ENCODE data around the gene PLEKHM3.
"Not testable (repeated sequence)": the region's sequence is repeated elsewhere in the genome, so short reads cannot be mapped to it uniquely, and the experiment has no call there.

The PLEKHM3 gene

DNA sequence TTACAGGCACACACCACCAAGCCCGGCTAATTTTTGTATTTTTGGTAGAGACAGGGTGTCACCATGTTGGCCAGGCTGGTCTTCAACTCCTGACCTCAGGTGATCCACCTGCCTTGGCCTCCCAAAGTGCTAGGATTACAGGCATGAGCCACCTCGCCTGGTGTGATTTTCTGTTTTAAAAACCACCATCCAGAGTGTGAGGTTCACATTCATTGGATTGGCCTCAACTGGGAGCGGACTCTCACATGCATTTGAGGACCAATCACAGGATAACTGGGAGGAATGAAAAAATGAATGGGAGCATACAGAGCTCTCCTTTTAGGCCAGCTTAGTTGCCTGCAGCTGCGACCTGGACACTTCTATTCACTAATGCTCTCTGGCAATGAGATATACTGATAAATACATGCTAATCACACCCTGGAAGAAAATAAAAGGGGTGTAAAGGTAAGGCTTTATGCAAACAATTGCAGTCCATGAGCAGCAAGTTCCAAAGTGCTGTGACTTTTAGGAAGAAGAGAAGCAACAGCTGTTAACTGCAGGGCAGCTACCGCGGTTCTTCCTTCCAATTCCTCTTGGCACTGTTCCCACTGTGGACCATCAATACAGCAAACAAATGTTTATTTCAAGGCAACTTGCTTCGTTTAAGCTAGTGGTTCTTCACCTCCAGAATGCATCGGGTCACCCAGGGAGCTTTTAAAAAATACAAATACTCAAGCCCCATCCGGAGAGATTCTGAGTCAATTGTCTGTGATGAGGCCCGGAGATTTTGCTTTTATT, 206.1 kb downstream of the PLEKHM3 start:
- no peak for DNase-seq

DNA sequence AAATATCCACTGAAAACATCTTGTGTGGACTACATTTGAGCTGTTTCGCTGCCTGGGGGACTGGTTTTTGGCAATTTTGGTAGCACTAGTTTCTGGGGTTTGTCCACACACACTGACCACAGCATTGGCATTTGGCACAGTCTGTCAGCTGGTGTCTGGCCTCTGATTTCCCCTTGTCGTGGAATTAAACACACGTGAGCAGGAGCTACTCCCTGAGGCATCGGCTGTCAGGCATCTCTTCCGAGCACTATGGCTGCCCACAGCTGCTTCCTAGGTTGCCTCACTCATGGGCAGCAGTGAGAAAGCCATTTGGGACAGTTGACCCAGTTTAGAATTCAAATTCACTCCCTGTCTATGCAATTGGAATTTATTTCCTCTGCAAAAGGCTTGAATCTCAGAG, 208.8 kb downstream of the PLEKHM3 start:
- no peak for DNase-seq

DNA sequence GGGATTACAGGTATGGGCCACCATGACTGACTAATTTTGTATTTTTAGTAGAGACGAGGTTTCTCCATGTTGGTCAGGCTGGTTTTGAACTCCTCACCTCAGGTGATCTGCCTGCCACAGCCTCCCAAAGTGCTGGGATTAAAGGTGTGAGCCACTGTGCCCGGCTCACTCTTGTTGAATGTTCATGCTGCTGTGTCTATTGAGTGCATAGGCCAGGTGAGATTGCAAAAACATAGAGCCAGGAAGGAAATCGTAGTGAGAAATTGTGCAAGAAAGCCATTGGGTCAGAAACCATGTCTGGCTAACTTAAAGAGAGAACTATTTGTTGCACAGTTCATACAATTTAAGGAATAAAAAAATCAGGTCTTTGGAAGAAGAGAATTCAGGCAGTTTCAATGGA, 210.1 kb downstream of the PLEKHM3 start:
- DNase-seq = no peak

DNA sequence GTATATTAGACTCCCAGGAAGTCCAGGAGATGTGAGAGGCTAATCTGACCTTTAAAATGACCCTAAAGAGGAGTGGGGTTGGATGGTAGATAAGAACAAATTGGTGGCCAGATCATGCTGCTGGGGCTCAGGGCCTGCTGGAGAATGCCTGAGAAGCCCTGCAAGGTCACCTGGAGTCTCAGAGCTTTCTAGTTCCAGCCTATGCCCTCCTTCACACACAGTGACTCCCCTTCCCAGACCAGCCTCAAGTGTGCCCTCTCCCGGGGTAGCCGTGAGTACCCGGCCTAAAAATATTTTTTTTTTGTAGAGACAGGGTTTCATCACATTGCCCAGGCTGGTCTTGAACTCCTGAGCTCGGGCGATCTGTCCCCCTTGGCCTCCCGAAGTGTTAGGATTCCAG, 211.4 kb downstream of the PLEKHM3 start:
- DNase-seq = no peak

DNA sequence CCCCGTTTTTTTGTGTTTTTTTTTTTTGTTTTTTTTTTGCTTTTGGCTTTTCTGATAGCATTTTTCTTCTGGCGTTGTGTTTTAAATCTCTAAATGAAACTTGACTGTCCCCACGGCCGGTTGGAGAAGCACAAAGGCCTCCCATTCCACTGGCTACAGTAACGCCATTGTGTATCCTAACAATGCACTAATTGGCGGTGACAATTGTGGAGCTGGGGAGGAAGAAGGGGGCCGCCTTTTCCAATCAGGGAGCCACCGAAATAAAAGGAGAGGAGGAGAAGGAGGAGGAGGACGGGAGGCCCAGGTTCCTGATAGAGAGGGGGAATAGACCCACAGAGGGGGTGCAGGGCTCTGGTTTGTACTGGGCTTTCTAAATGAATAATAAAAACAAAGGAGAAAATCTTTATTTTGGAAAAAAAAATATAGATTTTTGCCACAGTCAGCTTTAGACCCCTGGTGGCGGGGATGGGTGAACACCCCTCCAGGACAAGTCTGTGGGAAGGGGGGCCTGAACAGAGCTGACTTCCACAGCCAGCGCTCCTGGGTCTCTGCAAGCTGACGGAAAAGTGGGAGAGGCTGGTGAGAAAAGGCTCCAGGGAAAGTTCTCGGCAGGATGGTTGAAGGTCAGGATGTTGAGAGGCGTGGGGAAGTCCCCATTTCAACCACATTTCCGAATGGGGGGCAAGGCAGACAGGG, 212.0 kb downstream of the PLEKHM3 start:
- no peak for DNase-seq

DNA sequence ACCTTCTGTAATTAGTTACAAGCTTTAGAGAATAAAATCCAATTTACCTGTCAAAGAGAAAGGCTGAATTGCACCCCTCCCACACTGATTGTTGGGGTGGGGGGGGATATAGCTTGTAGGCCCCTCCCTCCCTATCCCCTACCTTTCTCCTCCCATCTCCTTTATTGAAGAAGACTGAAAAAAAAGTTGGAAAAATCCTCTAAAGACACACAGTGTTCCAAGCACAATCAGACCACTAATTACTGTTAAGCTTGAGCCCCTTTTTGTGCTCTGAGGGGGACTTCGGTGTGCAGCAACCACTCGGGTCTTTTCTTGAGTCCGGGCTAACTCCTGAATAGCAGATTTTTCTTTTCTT, 212.6 kb downstream of the PLEKHM3 start:
- no peak for DNase-seq

DNA sequence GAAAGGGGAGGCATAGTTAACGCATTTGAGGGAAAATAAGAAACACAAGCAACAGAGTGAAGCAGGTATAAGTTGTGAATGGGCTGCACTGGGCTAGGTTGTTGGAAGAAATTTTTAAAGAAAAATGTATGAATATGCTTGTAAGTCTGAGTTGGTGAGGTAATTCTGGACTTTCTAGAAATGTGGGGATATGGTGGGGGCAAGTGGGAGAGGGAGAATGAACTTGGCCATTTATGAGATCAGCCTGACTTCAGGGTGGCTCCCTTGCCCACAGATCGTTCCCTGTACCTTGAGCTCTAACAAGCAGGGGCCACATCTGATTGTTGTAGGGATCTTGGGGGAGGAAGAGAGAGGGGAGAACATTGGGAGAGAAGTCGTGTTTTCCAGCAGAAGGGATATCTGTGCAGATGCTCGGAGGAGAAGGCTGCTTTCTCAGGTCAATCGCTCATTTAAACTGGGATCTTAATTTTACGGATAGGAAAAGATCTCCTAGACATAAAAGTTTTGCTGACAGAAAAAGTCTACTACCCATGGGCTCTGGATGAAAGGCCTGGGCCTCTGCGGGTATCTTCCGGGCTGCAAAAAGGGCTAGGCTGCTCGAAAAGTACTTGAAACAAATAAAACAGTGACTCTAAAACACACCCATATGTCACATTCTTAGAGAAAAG, 213.1 kb downstream of the PLEKHM3 start:
- DNase-seq = no peak

DNA sequence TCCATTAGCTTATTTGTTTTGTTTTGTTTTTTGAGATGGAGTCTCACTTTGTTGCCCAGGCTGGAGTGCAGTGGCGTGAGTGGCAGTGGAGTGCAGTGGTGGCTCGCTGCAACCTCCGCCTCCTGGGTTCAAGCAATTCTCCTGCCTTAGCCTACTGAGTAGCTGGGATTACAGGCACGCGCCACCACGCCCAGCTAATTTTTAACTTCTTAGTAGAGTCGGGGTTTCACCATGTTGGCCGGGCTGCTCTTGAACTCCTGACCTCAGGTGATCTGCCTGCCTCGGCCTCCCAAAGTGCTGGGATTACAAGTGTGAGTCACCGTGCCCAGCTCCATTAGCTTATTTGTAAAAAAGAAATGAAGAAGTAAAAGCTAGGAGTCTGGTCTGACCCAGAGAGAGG, 213.7 kb downstream of the PLEKHM3 start:
- DNase-seq = not testable (repeated sequence)

DNA sequence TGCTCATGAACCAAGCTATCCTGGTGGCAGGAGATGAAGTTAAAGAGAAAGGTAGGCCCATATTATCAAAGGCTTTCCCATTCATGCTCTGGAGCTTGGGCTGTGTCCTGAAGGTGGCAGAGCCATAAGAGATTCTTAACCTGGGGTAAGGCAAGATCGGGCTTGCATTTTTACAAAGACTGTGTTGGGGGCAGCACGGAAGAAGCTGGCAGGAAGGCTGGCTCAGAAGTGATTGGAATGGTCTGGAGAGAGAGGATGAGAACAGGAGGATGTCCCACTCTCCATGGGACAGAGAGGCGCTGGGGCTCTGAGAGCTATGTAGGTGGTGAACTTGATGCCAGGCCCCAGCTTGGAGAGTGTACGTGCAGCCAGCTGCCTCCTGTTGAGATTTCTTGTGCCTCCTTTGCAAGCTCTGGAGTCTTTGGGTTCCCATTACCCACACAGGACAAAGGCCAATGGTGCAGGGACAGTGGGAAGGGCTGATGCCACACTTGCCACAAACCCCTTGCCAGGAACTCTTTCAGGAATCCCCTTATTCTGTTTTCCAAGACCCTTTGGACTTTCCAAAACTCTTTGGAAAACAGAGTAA, 215.0 kb downstream of the PLEKHM3 start:
- no peak for DNase-seq

DNA sequence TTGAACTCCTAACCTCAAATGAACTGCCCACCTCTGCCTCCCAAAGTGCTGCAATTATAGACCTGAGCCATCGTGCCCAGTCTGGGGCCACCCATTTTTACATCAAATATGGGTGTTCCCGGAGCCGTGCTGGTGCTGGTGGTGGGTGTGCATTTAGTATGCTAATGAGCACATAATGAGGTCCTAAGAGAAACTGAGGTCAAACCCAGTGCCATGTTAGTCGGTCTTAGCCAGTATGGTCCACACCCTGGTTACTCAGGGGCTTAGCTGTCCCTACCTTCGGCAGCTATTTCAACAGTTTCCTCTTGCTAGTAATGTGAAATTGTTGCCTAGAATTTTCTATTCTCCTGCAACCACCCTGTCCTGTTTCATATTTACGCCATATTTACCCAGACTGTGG, 217.2 kb downstream of the PLEKHM3 start:
- no peak for DNase-seq

DNA sequence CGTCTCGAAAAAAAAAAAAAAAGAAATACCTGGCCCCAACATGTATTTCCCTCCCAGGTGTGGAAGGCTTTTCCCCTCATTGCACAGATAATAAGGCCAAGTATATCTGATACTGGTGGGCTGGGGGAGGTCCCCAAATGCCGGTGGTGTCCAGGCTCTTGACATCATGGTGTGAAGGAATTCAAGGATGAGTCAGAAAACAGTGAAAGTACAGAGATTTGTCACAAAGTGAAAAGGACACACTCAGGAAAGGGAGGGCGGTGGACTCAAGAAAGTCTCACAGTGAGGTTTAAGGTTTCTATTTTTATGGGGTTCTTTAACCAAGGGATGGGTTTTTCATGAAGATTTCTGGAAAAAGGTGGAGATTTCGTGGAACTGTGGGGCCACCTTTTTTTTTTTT, 217.8 kb downstream of the PLEKHM3 start:
- no peak for DNase-seq

DNA sequence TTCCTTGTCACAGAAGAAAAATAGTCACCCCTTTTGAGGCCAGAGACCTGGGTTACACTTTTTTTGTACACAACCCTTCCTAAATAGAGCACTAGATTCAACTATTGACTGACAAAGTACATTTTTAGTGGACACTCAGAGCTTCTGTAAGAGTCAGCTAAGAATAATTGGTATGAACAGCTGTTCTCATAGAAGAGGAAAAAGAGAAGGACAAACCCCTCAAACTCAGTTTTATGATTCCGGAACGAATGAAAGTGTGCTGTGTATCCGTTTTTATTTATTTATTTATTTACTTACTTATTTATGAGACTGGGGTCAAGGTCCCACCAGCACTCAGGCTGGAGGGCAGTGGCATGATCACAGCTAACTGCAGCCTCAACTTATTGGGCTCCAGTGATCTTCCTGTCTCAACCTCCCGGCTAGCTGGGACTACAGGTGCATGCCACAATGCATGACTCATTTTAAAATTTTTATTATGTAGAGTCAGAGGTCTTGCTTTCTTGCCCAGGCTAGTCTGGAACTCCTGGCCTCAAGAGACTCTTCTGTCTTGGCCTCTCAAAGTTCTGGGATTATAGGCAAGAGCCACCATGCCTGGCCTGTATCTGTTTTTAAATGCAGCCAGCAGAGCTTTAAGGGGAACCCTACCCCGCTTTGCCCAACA, 219.6 kb downstream of the PLEKHM3 start:
- DNase-seq = no peak

DNA sequence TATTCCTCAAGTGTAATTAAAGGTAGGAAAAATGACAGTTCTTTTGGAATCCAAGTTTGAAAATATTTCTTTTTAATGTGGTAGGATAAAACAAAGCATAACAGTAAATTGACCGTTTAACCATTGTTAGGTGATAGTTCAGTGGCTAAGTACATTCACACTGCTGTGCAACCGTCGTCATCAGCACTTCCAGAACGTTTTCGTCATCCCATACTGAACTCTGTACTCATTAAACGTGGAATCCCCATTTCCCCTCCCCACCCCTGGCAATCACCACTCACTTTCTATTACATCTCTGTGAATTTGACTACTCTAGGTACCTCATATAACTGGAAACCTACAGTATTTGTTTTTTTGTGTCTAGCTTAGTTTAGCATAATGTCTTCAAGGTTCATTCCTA, 222.7 kb downstream of the PLEKHM3 start:
- no peak for DNase-seq

DNA sequence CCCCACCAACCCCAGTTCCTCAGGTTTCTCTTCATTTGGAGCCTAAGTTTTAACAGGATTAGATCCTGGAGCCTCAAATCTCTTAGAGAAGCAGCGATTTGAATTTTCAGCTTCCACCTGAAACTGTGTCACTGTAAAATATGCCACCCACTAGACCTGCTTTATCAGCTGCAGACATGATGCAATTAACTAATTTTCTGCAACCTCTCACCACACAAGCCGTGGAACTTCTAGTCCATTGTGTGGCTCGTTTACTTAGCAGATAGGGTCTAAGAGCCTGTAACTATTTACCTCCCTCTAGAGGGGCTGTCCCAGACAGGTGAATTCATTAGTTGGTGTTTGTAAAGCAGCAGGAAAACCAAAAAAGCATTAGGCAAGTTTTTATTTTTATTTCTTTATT, 224.1 kb downstream of the PLEKHM3 start:
- no peak for DNase-seq

DNA sequence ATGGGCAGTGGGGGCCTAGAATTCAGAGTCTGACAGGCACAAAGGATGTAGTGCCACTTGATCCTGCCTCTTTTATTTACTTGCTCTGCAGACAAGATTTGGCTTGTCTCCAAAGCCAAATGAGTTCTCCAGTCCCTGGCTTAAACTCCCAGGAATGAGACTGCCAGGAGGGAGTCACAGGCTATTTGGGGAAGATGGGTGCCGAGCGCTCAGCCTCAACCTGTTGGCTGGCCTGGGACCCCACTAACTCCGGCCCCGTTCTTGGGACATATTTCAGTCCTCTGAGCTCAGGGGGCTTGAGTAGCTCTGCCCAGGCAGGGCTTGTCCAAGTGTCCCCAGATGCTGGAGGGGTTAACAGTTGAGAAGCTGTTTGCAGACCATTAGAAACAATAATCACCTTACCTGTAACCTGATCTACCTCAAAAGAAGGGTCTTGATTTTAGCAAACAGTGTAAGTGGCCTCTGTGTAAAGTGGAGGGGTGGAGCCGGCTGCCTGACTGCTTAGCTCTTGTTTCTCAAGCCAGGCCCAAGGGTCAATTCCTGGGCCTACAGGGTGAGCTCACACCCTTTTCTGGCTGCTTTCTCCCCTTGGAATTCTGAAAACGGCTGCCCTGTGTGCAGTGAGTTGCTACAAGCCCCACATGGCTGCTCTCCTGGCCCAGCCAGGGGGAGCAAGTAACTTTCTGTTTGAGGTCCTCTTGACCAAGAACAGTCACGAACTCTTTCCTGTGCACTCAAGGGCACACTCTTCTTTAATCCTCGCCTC, 228.6 kb downstream of the PLEKHM3 start:
- no peak for DNase-seq

DNA sequence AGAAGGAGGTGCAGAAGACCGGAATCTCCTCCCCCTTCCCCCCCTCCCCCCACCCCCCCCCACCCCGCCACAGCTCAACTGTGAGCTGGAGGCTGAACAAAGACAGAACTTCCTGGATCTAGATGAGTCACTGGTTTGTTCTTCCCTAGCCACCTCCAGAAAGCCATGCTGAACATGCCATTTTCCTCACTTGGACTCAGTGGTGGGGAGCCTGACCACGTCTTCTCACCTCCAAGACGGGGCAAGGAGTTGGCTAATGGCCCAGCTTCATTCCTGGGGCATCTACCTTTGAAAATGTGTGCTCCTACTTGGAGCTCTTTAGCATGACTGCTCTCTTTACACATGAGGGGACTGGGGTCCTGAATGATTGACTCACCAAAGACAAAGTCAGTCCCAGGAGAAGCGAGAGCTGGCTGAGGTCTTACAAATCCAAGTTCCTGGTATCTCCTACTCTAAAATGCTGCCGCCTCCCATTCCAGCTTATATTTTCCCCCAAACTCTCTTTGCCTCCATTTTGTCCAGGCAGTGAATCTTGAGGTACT, 233.0 kb downstream of the PLEKHM3 start:
- peak; percentile 59 for DNase-seq

DNA sequence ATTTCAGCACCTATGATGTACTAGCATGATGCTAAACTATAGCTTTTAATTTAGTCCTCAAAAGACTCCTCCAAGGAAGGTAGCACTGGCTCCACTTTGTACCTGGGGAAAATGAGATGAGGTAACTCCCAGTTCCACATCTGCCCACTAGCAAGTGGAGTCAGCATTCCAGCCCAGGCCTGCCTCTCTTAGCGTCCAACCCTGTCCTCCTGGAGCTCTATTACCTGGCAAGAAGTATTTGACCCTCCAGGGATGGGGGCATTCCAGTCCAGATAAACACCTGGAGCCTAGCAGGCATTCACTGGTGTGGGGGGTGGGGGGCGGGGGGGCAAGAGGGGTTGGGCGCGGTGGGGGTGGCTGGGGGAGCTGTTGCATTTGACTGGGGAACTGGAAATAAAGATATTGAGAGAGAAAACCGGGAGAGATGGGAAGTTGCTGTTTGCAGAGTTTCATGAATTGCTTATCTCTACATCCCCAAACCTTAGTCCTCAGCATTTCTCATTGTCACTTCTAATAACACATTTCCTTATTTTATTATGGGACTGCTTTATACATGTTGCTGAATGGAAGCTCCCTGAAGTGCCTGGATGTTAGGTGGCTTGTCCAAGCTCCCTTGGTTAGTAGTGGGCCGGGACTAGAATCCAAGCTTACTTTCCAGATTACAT, 233.6 kb downstream of the PLEKHM3 start:
- no peak for DNase-seq

DNA sequence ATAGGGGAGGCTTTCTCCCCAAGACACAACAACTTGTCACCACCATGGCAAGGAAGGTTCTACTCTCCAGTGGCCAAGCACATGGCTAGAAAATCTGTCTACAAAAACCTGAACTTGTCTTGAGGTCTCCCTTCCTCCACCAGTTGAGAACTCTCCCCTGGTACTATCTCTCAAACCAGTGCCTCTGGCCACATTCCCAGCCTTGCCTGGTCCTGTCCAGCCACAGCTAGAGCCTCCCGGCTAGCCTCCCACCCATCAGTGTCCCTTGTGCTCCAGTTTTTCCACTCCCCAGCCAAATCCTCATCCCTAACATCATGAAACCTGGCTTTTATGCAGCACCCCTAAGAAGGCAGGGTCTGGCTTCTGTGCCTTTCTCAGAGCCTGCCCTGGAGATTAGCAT, 234.4 kb downstream of the PLEKHM3 start:
- DNase-seq = no peak

DNA sequence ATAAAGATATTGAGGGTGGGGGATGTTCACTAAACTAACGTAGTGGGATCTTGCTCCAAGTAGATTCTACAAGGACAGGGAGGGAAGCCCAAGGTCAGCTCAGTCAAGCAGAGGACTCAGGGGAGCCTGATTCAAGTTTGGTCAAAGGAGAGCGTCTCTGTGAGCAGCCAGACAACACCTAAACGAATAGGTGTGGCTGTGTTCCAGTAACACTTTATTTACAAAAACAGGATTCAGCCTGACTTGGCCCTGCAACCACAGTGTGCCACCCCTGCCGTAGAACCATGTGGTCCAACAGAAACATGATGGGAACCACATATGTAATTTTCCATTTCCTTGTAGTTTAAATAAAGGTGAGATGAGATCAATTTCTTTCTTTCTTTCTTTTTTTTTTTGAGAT, 237.5 kb downstream of the PLEKHM3 start:
- DNase-seq = no peak

DNA sequence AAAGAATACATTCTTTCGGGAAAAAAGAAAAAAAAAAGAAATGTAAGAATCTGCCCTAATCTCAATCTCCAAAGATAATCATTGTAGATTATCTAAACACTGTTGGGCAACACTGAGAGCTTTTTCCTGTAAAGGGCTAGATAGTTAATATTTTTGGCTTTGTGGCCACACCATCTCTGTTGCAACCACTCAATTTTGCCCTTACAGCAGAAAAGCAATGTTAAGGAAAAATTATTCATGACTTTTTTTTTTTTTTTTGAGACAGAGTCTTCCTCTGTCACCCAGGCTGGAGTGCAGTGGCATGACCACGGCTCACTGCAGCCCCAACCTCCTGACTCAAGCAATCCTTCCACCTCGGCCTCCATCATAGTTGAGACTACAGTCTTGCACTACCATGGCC, 238.3 kb downstream of the PLEKHM3 start:
- DNase-seq = peak; percentile 27

DNA sequence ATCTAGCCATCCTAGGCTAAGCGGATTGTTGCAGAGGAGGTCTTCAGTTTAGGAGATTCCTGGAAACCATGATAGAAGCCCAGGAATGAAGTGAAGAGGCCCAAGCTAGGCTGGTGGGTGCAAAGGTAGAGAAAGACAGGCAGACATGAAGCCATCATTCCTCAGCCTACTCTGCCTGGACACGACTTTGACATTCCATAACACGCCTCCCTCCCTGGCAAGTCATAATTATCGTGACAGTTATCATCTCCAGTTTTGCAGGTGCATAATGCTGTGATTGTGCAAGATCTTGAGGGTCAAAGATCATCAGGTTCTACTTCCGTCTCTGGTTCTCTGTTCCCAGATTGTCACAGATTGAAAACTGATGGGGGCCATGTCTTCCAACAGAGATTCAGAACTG, 240.4 kb downstream of the PLEKHM3 start:
- no peak for DNase-seq

DNA sequence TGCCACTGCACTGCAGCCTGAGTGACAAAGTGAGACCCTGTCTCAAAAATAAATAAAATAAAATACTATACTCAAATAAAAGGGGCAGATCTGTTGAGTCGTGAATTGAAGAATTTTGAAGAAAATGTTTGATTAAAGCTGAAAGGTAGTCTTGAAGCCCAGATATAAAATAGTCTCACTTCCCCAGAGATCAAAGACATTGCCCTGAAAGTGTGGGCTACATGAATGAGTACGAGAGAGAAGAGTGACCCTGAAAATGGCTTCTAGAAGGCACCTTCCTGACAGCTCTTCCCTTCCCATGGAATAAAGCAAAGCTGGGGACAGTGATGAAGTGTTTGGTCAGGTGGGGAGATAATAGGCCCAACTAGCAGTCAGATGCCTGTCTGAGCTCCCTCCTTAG, 241.8 kb downstream of the PLEKHM3 start:
- no peak for DNase-seq

Measured in inflammatory macrophage treated with lipopolysaccharide for 4 hours (primary cell).